Tibial nerve (tissue), 4 donors: ENCODE results near the gene RETREG1.

Experiments used
- CTCF ChIP-seq, 5 experiments: fragments of 200-600 bp in 3 of 5; fragments of 450-650 bp in 2 of 5; sonication (generic) in 3 of 5; IDR thresholded peaks; one replicate each; pipeline ENCODE4 v1.5.1; 2016 to 2019; ENCODE audit warnings: antibody characterized with exemption in 5 of 5, mild to moderate bottlenecking in 3 of 5, moderate library complexity in 2 of 5
- EP300 ChIP-seq, 2 donors: sonication (generic); formaldehyde crosslinking; IDR thresholded peaks; one replicate each; pipeline ENCODE4 v1.6.1; 2017; ENCODE audit warnings: antibody characterized with exemption in 2 of 2, mild to moderate bottlenecking in 1 of 2

GRCh38 chr5:16548115-16548514 lies 68.7 kb downstream of the RETREG1 start:
- no peak for TF ChIP-seq EP300 (IDR thresholded peaks at IDR 0.05)
- no peak for TF ChIP-seq CTCF (IDR thresholded peaks at IDR 0.05)
